GM12878 (cell line): ENCODE data around the gene IL17RB. TPM values are rescaled to one million over a fixed set of nuclear protein-coding genes. Genes with fewer than 3 reads are reported as not detected.

Experiments used
- ATAC-seq: fragments of 200-7000 bp; cut with Tn5 transposase; 3 replicates; pipeline ENCODE4 v1.9.1; 2020; ENCODE audit warnings: mild to moderate bottlenecking, moderate library complexity
- BruUV-seq: library from RNA; stranded (reverse); fragments of 400-500 nt; replicated peaks from 2 replicates; lab custom pipeline; 2021; lab: Mats Ljungman, UMichigan
- CTCF ChIA-PET: fragments of 300-600 bp; sonication (Branson Sonifier 250); formaldehyde crosslinking; extraction: SDS; loops from one replicate; lab custom pipeline; 2021; ENCODE audit warnings: inconsistent platforms; lab: Yijun Ruan, JAX
- POLR2A ChIA-PET: fragments of 350-600 bp; formaldehyde crosslinking; extraction: SDS; loops from one replicate; lab custom pipeline; 2021; ENCODE audit warnings: inconsistent platforms; lab: Charles Lee
- RAD21 ChIA-PET: fragments of 300-600 bp; sonication (Branson Sonifier 250); formaldehyde crosslinking; loops from one replicate; lab custom pipeline; 2023; ENCODE audit warnings: antibody characterized with exemption; ENCODE audit not compliant: unreplicated experiment; lab: Charles Lee
- SMC1A ChIA-PET: fragments of 300-600 bp; sonication (Branson Sonifier 250); formaldehyde crosslinking; loops from one replicate; lab custom pipeline; 2023; ENCODE audit not compliant: unreplicated experiment, uncharacterized antibody; lab: Charles Lee
- DNase-seq: peaks from one replicate; pipeline ENCODE4 v3.0.0-alpha.2; 2011; ENCODE audit warnings: low read depth, low spot score
- FAIRE-seq: peaks from 3 replicates; lab custom pipeline; 2011; peaks lifted over from hg19 to GRCh38; lab: Jason Lieb, UNC
- H2AFZ ChIP-seq: 2 replicates; pipeline ENCODE4 v1.6.0; 2011; ENCODE audit warnings: low read depth, low read length, control low read depth; ENCODE audit not compliant: control insufficient read depth
- H3K27ac ChIP-seq: 2 replicates; pipeline ENCODE4 v1.5.1; 2011; ENCODE audit warnings: control low read depth; ENCODE audit not compliant: control insufficient read depth, insufficient read depth
- H3K27me3 ChIP-seq, 2 experiments: replicated peaks in 1 of 2; 2 replicates each; pipeline versions ENCODE4 v1.6.0 to v1.6.1; 2011; ENCODE audit warnings: low read length in 1 of 2; ENCODE audit not compliant: control insufficient read depth in 2 of 2, insufficient read depth in 2 of 2
- H3K36me3 ChIP-seq, 2 experiments: 2 replicates each; pipeline ENCODE4 v1.5.1; 2011; ENCODE audit warnings: low read length in 1 of 2; ENCODE audit not compliant: control insufficient read depth in 2 of 2, insufficient read depth in 2 of 2
- H3K4me1 ChIP-seq: 2 replicates; pipeline ENCODE4 v1.6.1; 2011; ENCODE audit warnings: mild to moderate bottlenecking, low read length, moderate library complexity, mixed read lengths; ENCODE audit not compliant: control insufficient read depth, insufficient read depth
- H3K4me2 ChIP-seq: 2 replicates; pipeline ENCODE4 v1.6.0; 2011; ENCODE audit warnings: control low read depth; ENCODE audit not compliant: control insufficient read depth, insufficient read depth
- H3K4me3 ChIP-seq: fragments of 200-600 bp; sonication (generic); 2 replicates; pipeline ENCODE4 v1.5.1; 2016
- H3K79me2 ChIP-seq: 2 replicates; pipeline ENCODE4 v1.6.0; 2011; ENCODE audit warnings: low read length; ENCODE audit not compliant: control insufficient read depth, insufficient read depth
- H3K9ac ChIP-seq: 2 replicates; pipeline ENCODE4 v1.8.0; 2011; ENCODE audit warnings: low read length, control low read depth, mixed read lengths; ENCODE audit not compliant: control insufficient read depth, insufficient read depth
- H3K9me3 ChIP-seq: replicated peaks from 3 replicates; pipeline ENCODE4 v1.5.1; 2011; ENCODE audit warnings: mild to moderate bottlenecking, low read length; ENCODE audit not compliant: control insufficient read depth, insufficient read depth
- H4K20me1 ChIP-seq: 2 replicates; pipeline ENCODE4 v1.6.0; 2011; ENCODE audit not compliant: control insufficient read depth, insufficient read depth
- BACH1 ChIP-seq: fragments of 450-650 bp; IDR thresholded peaks from 2 replicates; pipeline ENCODE4 v1.6.1; 2017; ENCODE audit warnings: mild to moderate bottlenecking, borderline replicate concordance
- CBFB ChIP-seq: IDR thresholded peaks from 2 replicates; pipeline ENCODE4 v1.6.1; 2016; ENCODE audit warnings: antibody characterized with exemption, low read depth
- CBX5 ChIP-seq: sonication (generic); IDR thresholded peaks from 2 replicates; pipeline ENCODE4 v1.6.1; 2016; ENCODE audit warnings: low read depth, moderate library complexity, mild to moderate bottlenecking, inconsistent platforms
- CTCF ChIP-seq, 3 experiments: IDR thresholded peaks in 2 of 3; conservative IDR thresholded peaks in 1 of 3; 2 replicates each; pipeline ENCODE4 v1.5.1; 2011; ENCODE audit warnings: low read depth in 3 of 3, low read length in 3 of 3, mild to moderate bottlenecking in 3 of 3, control low read depth in 2 of 3, moderate library complexity in 2 of 3, inconsistent platforms in 1 of 3, mixed read lengths in 1 of 3; ENCODE audit not compliant: control insufficient read depth in 2 of 3, insufficient read depth in 1 of 3; ENCODE audit errors: extremely low read depth in 1 of 3
- E4F1 ChIP-seq: fragments of 450-650 bp; IDR thresholded peaks from 2 replicates; pipeline ENCODE4 v1.6.1; 2018; ENCODE audit warnings: borderline replicate concordance, mild to moderate bottlenecking; ENCODE audit not compliant: partially characterized antibody
- ESRRA ChIP-seq: IDR thresholded peaks from 2 replicates; pipeline ENCODE4 v1.6.1; 2012; ENCODE audit warnings: mild to moderate bottlenecking, low read length, improper control_type of control experiment
- IKZF1 ChIP-seq: fragments of 450-650 bp; conservative IDR thresholded peaks from 2 replicates; pipeline ENCODE4 v1.6.1; 2017; ENCODE audit warnings: antibody characterized with exemption, mild to moderate bottlenecking
- NRF1 ChIP-seq: conservative IDR thresholded peaks from 2 replicates; pipeline ENCODE4 v1.6.1; 2011; ENCODE audit warnings: mild to moderate bottlenecking, low read depth, low read length, improper control_type of control experiment
- PKNOX1 ChIP-seq: fragments of 450-650 bp; IDR thresholded peaks from 2 replicates; pipeline ENCODE4 v1.6.1; 2016; ENCODE audit warnings: mild to moderate bottlenecking
- SMARCA5 ChIP-seq: fragments of 450-650 bp; IDR thresholded peaks from 2 replicates; pipeline ENCODE4 v1.6.1; 2017; ENCODE audit warnings: mild to moderate bottlenecking
- STAT3 ChIP-seq: IDR thresholded peaks from 2 replicates; pipeline ENCODE4 v1.6.1; 2011; ENCODE audit warnings: low read depth, low read length, improper control_type of control experiment
- TBL1XR1 ChIP-seq: IDR thresholded peaks from 2 replicates; pipeline ENCODE4 v1.6.1; 2012; ENCODE audit warnings: low read depth, low read length, improper control_type of control experiment
- YBX1 ChIP-seq: fragments of 450-650 bp; IDR thresholded peaks from 2 replicates; pipeline ENCODE4 v1.6.1; 2016; ENCODE audit warnings: antibody characterized with exemption
- WGBS: methylation state at CpG from one replicate; pipeline ENCODE4 v1.1.6; 2016; ENCODE audit warnings: low lambda C conversion rate; ENCODE audit not compliant: insufficient replicate concordance, insufficient coverage; ENCODE audit errors: missing lambda C conversion rate; 5-methylcytosine and 5-hydroxymethylcytosine counted together
- in situ Hi-C: fragments of 300-500 bp; cut with MboI; formaldehyde crosslinking; loops from 9 replicates; pipeline ENCODE4 v1.14.3; 2018; ENCODE audit warnings: mixed read lengths
- intact Hi-C: fragments of 100-400 bp; cut with micrococcal nuclease; formaldehyde crosslinking; loops from one replicate; pipeline ENCODE4 v1.14.2; 2022; ENCODE audit not compliant: unreplicated experiment
- polyA plus RNA-seq, 11 experiments: library from polyadenylated mRNA; depleted of rRNA in 4 of 11; unstranded in 6 of 11; stranded (reverse) in 5 of 11; fragments of >200 nt; fragmentation: Nextera tagmentation in 4 of 11; fragmentation: Illumina TruSeq in 1 of 11; extraction: Ambion mirVana in 4 of 11; extraction: Trizol in 1 of 11; gene quantifications; 1 replicate in 1 of 11; 2 replicates in 10 of 11; pipeline versions ENCODE4 v1.2.1 to v1.2.3, GENCODE V29; 2011 to 2016; ENCODE audit warnings: inconsistent platforms in 2 of 11, missing spikeins in 2 of 11, low read depth in 1 of 11
- total RNA-seq, 4 experiments: library from RNA; depleted of rRNA in 3 of 4; stranded (reverse); fragments of >200 nt in 3 of 4; fragmentation: Illumina TruSeq in 1 of 4; extraction: Trizol in 1 of 4; gene quantifications; 2 replicates each; pipeline versions ENCODE4 v1.2.1 to v1.2.3, GENCODE V29; 2013 to 2021

Gene IL17RB
- total and polyA plus RNA-seq, 10 of the 15 experiments (the other 5 are each of a cell fraction or from before 2014, with no cell fraction given) = 1.9 to 17.2 (median 2.9) TPM

- Histone ChIP-seq H3K27me3 (no peaks in the 10 kb centered on the region), H4K20me1 (no peaks in the 10 kb centered on the region), H3K27ac (peak overlapping the region; percentile 55), H2AFZ (peak overlapping the region; percentile 12), H3K4me1 (peaks cover 39% of the 10 kb centered on the region), H3K36me3 (no peaks in the 10 kb centered on the region), H3K9ac (peak overlapping the region; percentile 18), H3K4me2 (peak overlapping the region; percentile 82), H3K4me3 (no peak overlapping the region), H3K9me3 (no peaks in the 10 kb centered on the region), H3K79me2 (peaks cover 18% of the 10 kb centered on the region)
- RAD21 ChIA-PET = interaction anchor here (0.9 to 5.1 kb wide), 6 partner anchors 14 to 201 kb away, joined by 3 to 41 read pairs (median 4); no protein-coding TSS in a partner anchor
- POLR2A ChIA-PET = interaction anchor here (0.7 to 4.1 kb wide), 5 partner anchors 49 to 194 kb away, joined by 3 to 30 read pairs (median 5); partner anchors contain the start of gene SELENOK
- SMC1A ChIA-PET = interaction anchor here (1.2 to 3.3 kb wide), 5 partner anchors 35 to 194 kb away, joined by 3 to 21 read pairs (median 10); no protein-coding TSS in a partner anchor
- in situ Hi-C loops (no loop called here), intact Hi-C loops (loop anchor here (10.0 kb wide), 1 partner anchor 98 kb away; no protein-coding TSS in a partner anchor)
- CTCF ChIA-PET = interaction anchor here (0.9 to 2.5 kb wide), 3 partner anchors 13 to 34 kb away, joined by 3 to 8 read pairs (median 5); no protein-coding TSS in a partner anchor
- FAIRE-seq (no peak), DNase-seq (no peak), ATAC-seq (peak; percentile 0; the same call in 2 of the 3 replicates)
- WGBS = 16% methylated on average over 12 of the region's 12 CpGs
- BruUV-seq = no TSS peak
- TF ChIP-seq NRF1 = no peak
- TF ChIP-seq SMARCA5 = 0 out of 2 replicates have a peak, but pooled peaks have one; percentile 29
- TF ChIP-seq STAT3 = no peak
- no peak for TF ChIP-seq ESRRA
- TF ChIP-seq BACH1 = no peak; the same call in 1 of the 2 replicates
- peak in 2 of 3 experiments; percentile 13 to 23; a peak in 2 of 6 replicates for TF ChIP-seq CTCF (IDR thresholded peaks at IDR 0.05 in 2 of 3, conservative IDR thresholded peaks at IDR 0.05 in 1 of 3; ENCODE audit: control insufficient read depth in 2 of 3, extremely low read depth in 1 of 3, insufficient read depth in 1 of 3, low read depth in 3 of 3, low read length in 3 of 3)
- TF ChIP-seq TBL1XR1 = no peak
- TF ChIP-seq YBX1 = no peak
- TF ChIP-seq CBX5 = no peak
- no peak for TF ChIP-seq PKNOX1
- TF ChIP-seq IKZF1 = peak; percentile 79
- no peak for TF ChIP-seq CBFB
- no peak for TF ChIP-seq E4F1
These were observed 3.8 kb upstream of the IL17RB start for GRCh38 chr3:53842436-53843194.
